Stimulated activated CD8-positive, alpha-beta memory T cell treated with anti-CD3 and anti-CD28 coated beads, Interleukin-7, amount 100 ng/mL, for 24 hours (primary cell): Measurements from ENCODE around the gene ZNF431.
"Not testable (repeated sequence)": the region's sequence is repeated elsewhere in the genome, so short reads cannot be mapped to it uniquely, and the experiment has no call there.

Source experiments
- DNase-seq: peaks from one replicate; pipeline ENCODE4 v3.0.0-alpha.2; 2020; ENCODE audit warnings: low read depth

The ZNF431 gene

GRCh38 chr19:21147540-21147939 is 5.7 kb downstream of the ZNF431 start:
- DNase-seq = no peak

- no peak for DNase-seq
Observed at GRCh38 chr19:21148681-21149080, 6.8 kb downstream of the ZNF431 start.

GRCh38 chr19:21149877-21150276 is 8.0 kb downstream of the ZNF431 start:
- DNase-seq = no peak

- DNase-seq = no peak
Observed at GRCh38 chr19:21151460-21151859, 9.6 kb downstream of the ZNF431 start.

GRCh38 chr19:21158523-21159135 is 16.8 kb downstream of the ZNF431 start:
- no peak for DNase-seq

- no peak for DNase-seq
Observed at GRCh38 chr19:21164541-21164940, 22.7 kb downstream of the ZNF431 start.

- no peak for DNase-seq
Observed at GRCh38 chr19:21166436-21166835, 24.6 kb downstream of the ZNF431 start.

- DNase-seq = no peak
Observed at GRCh38 chr19:21197590-21198295, 55.9 kb downstream of the ZNF431 start.

GRCh38 chr19:21202865-21203494 is 61.1 kb downstream of the ZNF431 start:
- no peak for DNase-seq

- DNase-seq = no peak
Observed at GRCh38 chr19:21210037-21210621, 68.3 kb downstream of the ZNF431 start.

- DNase-seq = no peak
Observed at GRCh38 chr19:21221693-21222092, 79.9 kb downstream of the ZNF431 start.

GRCh38 chr19:21229938-21230337 is 88.1 kb downstream of the ZNF431 start:
- DNase-seq = not testable (repeated sequence)

GRCh38 chr19:21233691-21234090 is 91.9 kb downstream of the ZNF431 start:
- no peak for DNase-seq

- not testable (repeated sequence) for DNase-seq
Observed at GRCh38 chr19:21236751-21237150, 94.9 kb downstream of the ZNF431 start.

GRCh38 chr19:21238670-21239069 is 96.8 kb downstream of the ZNF431 start:
- no peak for DNase-seq
